Stomach smooth muscle (tissue), 2 donors: ENCODE results near the gene NOL12.
"Not testable (repeated sequence)": the region's sequence is repeated elsewhere in the genome, so short reads cannot be mapped to it uniquely, and the experiment has no call there.

Experiments
- H3K27ac ChIP-seq: one replicate; pipeline ENCODE4 v1.7.0; 2013; ENCODE audit warnings: mild to moderate bottlenecking, low read length, inconsistent platforms
- H3K27me3 ChIP-seq, 2 donors: one replicate each; pipeline ENCODE4 v1.7.0; 2013; ENCODE audit warnings: low read length in 2 of 2; ENCODE audit not compliant: insufficient read depth in 2 of 2, control insufficient read depth in 1 of 2
- H3K36me3 ChIP-seq, 2 donors: one replicate each; pipeline ENCODE4 v1.7.0; 2013; ENCODE audit warnings: low read length in 2 of 2; ENCODE audit not compliant: control insufficient read depth in 2 of 2, insufficient read depth in 2 of 2
- H3K4me1 ChIP-seq: one replicate; pipeline ENCODE4 v1.7.0; 2013; ENCODE audit warnings: low read length; ENCODE audit not compliant: control insufficient read depth, insufficient read depth
- H3K4me3 ChIP-seq, 2 donors: one replicate each; pipeline ENCODE4 v1.7.0; 2013; ENCODE audit warnings: low read length in 2 of 2
- H3K9ac ChIP-seq, 2 donors: one replicate each; pipeline ENCODE4 v1.7.0; 2013; ENCODE audit warnings: low read length in 2 of 2, mild to moderate bottlenecking in 1 of 2
- H3K9me3 ChIP-seq, 2 donors: one replicate each; pipeline ENCODE4 v1.7.0; 2013; ENCODE audit warnings: low read length in 2 of 2; ENCODE audit not compliant: control insufficient read depth in 2 of 2
- donor health status: healthy.
- donor health status: Pancreatic carcinoma.

NOL12 gene

DNA sequence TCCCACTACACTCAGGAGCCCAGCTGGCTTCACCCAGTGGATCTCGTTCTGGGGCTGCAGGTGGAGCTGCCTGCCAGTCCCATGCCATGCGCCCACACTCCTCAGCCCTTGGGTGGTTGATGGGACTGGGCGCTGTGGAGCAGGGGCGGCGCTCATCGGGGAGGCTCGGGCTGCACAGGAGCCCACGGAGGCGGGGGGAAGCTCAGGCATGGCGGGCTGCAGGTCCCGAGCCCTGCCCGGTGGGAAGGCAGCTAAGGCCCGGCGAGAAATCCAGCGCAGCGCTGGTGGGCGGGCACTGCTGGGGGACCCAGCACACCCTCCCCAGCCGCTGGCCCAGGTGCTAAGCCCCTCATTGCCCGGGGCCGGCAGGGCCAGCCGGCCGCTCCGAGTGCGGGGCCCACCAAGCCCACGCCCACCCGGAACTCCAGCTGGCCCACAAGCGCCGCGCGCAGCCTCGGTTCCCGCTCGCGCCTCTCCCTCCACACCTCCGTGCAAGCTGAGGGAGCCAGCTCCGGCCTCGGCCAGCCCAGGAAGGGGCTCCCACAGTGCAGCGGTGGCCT, 31.7 kb downstream of the NOL12 start:
- H3K27ac ChIP-seq, H3K27me3 ChIP-seq, H3K9ac ChIP-seq, H3K9me3 ChIP-seq, H3K4me1 ChIP-seq, H3K36me3 ChIP-seq, H3K4me3 ChIP-seq: not testable (repeated sequence)

DNA sequence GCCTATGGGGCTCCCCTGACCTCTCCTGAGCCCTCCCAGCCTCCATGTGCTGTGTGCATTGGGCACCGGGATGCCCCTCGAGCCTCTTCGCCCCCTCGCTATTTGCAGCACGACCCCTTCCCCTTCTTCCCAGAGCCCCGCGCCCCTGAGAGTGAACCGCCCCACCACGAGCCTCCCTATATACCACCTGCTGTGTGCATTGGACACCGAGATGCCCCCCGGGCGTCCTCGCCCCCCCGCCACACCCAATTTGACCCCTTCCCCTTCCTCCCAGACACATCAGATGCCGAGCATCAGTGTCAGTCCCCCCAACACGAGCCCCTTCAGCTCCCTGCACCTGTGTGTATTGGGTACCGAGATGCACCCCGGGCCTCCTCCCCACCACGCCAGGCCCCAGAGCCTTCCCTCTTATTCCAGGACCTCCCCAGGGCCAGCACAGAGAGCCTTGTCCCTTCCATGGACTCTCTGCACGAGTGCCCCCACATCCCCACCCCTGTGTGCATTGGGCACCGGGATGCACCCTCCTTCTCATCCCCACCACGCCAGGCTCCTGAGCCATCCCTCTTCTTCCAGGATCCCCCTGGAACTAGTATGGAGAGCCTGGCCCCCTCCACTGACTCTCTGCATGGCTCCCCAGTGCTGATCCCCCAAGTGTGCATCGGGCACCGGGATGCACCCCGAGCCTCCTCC, 39.6 kb downstream of the NOL12 start:
- H3K36me3 ChIP-seq = no peaks in the 10 kb centered on the region
- no peak overlapping the region for H3K27ac ChIP-seq
- no peak overlapping the region for H3K4me3 ChIP-seq
- peaks cover 3% of the 10 kb centered on the region for H3K4me1 ChIP-seq
- no peak overlapping the region for H3K9ac ChIP-seq
- H3K9me3 ChIP-seq = no peaks in the 10 kb centered on the region
- no peaks in the 10 kb centered on the region for H3K27me3 ChIP-seq

DNA sequence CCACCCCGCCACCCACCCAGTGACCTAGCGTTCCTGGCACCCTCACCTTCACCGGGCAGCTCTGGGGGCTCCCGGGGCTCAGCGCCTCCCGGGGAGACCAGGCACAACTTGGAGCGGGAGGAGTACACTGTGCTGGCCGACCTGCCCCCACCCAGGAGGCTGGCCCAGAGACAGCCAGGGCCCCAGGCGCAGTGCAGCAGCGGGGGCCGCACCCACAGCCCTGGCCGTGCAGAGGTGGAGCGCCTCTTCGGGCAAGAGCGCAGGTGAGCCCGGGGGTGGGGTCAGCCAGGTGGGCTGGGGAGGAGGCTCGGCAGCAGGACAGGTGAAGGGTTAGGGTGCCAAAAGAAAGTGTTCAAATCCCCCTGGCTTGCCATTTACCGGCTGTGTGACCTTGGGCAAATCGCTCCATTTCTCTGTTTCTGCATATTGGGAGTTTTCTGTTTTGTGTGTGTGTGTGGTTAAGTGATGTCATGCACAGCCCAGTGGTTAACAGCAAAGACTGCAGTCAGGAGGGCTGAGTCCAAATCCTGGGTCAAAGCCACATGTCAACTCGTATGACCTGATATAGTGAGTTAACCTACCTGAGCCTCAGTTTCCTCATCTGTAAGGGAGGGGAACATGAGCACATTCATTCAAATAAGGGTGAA, 40.2 kb downstream of the NOL12 start:
- Histone ChIP-seq H3K9ac (no peak overlapping the region), H3K27me3 (no peaks in the 10 kb centered on the region), H3K36me3 (no peaks in the 10 kb centered on the region), H3K9me3 (no peaks in the 10 kb centered on the region), H3K4me1 (peaks cover 3% of the 10 kb centered on the region), H3K4me3 (no peak overlapping the region), H3K27ac (no peak overlapping the region)

DNA sequence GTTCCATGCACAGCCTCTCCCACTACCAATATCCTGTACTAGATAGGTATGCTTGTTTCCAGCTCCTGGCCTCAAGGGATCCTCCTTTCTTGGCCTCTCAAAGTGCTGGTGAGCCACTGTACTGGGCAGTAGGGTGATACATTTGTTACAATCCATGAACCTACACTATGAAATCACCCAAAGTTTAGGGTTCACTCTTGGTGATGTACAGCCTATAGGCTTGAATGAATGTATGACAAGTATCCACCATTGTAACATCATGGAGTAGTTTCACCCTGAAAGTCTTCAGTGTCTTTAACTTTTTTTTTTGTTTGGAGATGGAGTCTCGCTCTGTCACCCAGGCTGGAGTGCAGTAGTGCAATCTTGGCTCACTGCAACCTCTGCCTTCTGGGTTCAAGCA, 42.5 kb downstream of the NOL12 start:
- H3K27ac ChIP-seq = peak overlapping the region; percentile 41
- H3K27me3 ChIP-seq = no peaks in the 10 kb centered on the region
- H3K4me3 ChIP-seq = no peak overlapping the region
- H3K4me1 ChIP-seq = peaks cover 3% of the 10 kb centered on the region
- no peaks in the 10 kb centered on the region for H3K36me3 ChIP-seq
- H3K9ac ChIP-seq = peak overlapping the region in 1 of 2 donors; percentile 36
- H3K9me3 ChIP-seq = no peaks in the 10 kb centered on the region

DNA sequence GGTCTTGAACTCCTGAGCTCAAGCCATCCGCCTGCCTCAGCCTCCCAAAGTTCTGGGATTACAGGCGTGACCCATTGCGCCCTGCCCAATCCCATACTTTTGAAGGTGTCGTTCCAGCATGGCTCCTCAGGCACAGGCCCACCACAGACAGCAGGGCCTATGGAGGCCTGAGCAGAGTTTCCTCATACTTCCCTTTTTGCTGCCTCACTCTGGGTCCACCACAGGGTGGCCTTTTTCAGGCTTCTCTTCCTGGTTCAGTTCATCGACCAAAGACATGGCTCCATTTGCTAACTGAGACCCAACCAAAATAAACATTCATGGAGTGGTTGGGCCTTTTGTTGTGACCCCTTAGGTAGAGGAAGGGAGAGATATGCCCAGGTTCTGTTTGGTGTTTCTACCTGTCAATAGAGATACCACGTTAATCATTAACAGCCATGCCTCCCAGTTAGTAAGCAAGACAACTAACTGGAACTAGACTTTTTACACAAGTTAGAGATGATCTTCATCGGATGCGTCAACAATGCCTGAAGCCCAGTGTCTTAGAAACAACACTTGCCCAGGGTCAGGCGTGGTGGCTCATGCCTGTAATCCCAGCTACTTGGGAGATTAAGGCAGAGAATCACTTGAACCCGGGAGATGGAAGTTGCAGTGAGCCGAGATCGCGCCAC, 45.8 kb downstream of the NOL12 start:
- Histone ChIP-seq H3K27ac (no peak overlapping the region), H3K9me3 (no peaks in the 10 kb centered on the region), H3K4me1 (peaks cover 3% of the 10 kb centered on the region), H3K36me3 (no peaks in the 10 kb centered on the region), H3K27me3 (no peaks in the 10 kb centered on the region), H3K4me3 (no peak overlapping the region), H3K9ac (no peak overlapping the region)

DNA sequence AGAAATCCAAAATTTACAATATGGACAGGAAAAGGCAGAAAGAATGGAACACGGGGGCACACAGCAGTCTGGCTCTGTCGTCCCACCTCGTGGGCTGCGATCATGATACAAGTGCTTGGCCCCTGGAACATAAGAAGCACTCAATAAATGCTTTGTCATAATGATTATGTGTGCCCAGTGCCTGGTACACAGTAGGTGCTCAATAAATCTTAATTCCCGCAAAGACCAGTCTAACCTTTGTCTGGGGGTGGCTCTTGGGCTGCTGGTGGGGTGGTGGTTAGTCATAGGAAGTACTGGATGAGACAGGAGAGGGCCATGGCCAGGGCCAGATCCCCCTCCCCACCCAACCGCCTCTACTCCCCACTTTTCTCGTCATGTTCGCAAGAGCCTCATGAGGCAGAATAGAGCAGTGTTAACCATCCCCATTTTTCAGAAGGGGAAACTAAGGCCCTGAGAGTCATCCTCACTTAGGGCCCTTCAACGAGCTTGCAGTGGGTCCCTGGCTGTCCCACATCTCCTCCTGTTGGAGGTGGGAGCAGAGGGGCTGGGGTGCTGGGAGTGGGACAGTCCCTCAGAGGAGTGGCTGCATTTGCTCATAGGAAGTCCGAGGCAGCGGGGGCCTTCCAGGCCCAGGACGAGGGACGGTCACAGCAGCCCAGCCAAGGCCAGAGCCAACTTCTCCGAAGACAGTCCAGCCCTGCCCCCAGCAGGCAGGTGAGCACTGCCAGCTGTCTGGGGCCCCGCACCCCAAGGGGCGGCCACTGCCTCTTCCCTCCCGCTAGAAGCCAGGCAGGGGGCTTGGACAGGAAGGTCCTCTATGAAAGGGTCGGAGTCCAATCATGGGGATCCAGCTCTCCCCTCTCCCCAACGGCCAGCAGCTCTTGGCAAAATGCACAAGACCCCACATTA, 46.8 kb downstream of the NOL12 start:
- no peak overlapping the region for H3K27ac ChIP-seq
- no peaks in the 10 kb centered on the region for H3K9me3 ChIP-seq
- no peaks in the 10 kb centered on the region for H3K4me1 ChIP-seq
- no peaks in the 10 kb centered on the region for H3K36me3 ChIP-seq
- no peaks in the 10 kb centered on the region for H3K27me3 ChIP-seq
- no peak overlapping the region for H3K9ac ChIP-seq
- H3K4me3 ChIP-seq = no peak overlapping the region

DNA sequence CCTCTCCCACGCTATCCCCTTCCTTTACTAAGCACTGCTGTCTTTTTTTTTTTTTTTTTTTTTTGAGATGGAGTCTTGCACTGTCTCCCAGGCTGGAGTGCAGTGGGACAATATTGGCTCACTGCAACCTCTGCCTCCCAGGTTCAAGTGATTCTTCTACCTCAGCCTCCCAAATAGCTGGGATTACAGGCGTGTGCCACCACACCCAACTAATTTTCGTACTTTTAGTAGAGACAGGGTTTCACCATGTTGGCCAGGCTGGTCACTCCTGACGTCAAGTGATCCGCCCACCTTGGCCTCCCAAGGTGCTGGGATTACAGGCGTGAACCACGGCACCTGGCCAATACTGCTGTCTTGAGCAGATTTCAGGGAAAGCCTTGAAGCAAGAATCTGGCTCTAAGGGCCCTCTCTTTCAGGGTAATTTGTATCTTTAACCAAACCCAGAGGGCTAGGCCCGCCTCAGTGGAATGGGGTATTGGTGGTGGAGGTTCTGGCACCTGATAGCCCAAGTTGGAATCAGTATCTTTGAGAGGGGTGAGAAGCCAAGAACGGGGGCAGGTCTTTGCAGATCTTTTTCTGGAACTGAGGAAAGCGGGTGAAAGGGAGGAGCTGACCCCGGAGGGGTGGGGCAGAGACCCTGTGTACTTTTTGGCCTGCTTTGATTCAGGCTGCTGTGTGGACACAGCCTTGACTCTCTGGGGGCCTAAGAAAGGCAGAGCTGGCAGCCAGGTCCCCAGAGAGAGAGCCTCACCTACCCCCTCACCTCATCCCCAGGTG, 47.7 kb downstream of the NOL12 start:
- H3K9ac ChIP-seq = no peak overlapping the region
- H3K27ac ChIP-seq = no peak overlapping the region

DNA sequence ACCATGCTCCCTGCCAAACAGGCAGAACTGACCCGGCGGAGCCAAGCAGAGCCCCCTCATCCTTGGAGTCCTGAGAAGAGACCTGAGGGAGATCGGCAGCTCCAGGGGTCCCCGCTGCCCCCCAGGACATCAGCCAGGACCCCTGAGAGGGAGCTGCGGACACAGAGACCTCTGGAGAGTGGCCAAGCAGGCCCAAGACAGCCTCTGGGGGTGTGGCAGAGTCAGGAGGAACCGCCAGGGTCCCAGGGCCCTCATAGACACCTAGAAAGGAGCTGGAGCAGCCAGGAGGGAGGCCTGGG, 48.2 kb downstream of the NOL12 start:
- no peaks in the 10 kb centered on the region for H3K36me3 ChIP-seq
- peaks cover 7% of the 10 kb centered on the region for H3K4me1 ChIP-seq
- no peak overlapping the region for H3K9ac ChIP-seq
- no peaks in the 10 kb centered on the region for H3K27me3 ChIP-seq
- H3K9me3 ChIP-seq = no peaks in the 10 kb centered on the region
- H3K4me3 ChIP-seq = no peak overlapping the region
- no peak overlapping the region for H3K27ac ChIP-seq

More for the DNA sequence above, 47.7 kb downstream of the NOL12 start:
- Histone ChIP-seq H3K9me3 (no peaks in the 10 kb centered on the region), H3K36me3 (no peaks in the 10 kb centered on the region), H3K27me3 (no peaks in the 10 kb centered on the region), H3K4me3 (no peak overlapping the region), H3K4me1 (peaks cover 2% of the 10 kb centered on the region)

DNA sequence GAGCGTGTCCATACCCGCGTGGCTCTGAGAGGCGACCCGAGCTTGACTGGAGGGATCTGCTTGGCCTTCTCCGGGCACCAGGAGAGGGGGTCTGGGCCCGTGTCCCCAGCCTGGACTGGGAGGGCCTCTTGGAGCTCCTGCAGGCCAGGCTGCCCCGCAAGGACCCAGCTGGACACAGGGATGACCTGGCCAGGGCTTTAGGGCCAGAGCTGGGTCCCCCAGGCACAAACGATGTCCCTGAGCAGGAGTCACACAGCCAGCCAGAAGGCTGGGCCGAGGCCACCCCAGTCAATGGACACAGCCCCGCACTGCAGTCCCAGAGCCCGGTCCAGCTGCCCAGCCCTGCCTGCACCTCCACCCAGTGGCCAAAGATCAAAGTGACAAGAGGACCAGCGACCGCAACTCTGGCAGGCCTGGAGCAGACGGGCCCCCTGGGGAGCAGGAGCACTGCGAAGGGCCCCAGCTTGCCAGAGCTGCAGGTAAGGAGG, 48.9 kb downstream of the NOL12 start:
- no peaks in the 10 kb centered on the region for H3K27me3 ChIP-seq
- H3K27ac ChIP-seq = no peak overlapping the region
- no peaks in the 10 kb centered on the region for H3K9me3 ChIP-seq
- no peak overlapping the region for H3K9ac ChIP-seq
- no peaks in the 10 kb centered on the region for H3K36me3 ChIP-seq
- H3K4me1 ChIP-seq = peaks cover 14% of the 10 kb centered on the region
- no peak overlapping the region for H3K4me3 ChIP-seq

DNA sequence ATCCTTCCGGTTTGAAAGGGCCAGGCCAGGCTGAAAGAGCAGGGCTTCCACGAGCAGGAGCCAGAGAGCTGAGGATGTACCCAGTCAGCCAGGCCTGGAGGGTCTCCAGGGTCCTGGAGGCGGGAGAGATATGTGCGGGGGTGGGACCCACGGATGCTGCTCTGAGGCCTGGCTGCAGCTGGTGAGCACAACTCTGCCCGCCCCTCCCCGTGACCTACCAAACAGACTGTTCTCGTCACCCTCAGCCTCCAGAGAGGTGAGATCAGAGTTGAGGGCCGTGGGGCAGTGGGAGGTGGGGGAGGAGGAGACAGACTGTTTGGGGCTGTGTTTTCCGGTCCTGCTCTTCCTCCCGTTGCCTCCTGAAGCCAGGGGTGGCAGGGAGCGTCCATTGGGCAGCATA, 52.9 kb downstream of the NOL12 start:
- Histone ChIP-seq H3K27ac (peak overlapping the region; percentile 6), H3K9ac (no peak overlapping the region), H3K4me1 (peaks cover 50% of the 10 kb centered on the region), H3K4me3 (no peak overlapping the region), H3K36me3 (no peaks in the 10 kb centered on the region), H3K9me3 (no peaks in the 10 kb centered on the region), H3K27me3 (no peaks in the 10 kb centered on the region)
